Subcutaneous adipose tissue (tissue), 4 donors: Measurements from ENCODE around the gene DAB2IP. TPM values are rescaled to one million over a fixed set of nuclear protein-coding genes. Genes with fewer than 3 reads are reported as not detected.

Source experiments
- CTCF ChIP-seq: fragments of 450-650 bp; IDR thresholded peaks from one replicate; pipeline ENCODE4 v1.5.1; 2016; ENCODE audit warnings: low read depth, mild to moderate bottlenecking, control low read depth, antibody characterized with exemption, moderate library complexity
- total RNA-seq, 4 donors: library from RNA; depleted of rRNA; stranded (reverse); fragments of >200 nt; gene quantifications; one replicate each; pipeline ENCODE4 v1.1.0, GENCODE V29; 2016

DAB2IP gene
- total RNA-seq, 4 donors from 2014 or later, result 6.3 to 57.5 (median 32.8) TPM

GRCh38 chr9:121776001-121776738 lies 124.7 kb downstream of the DAB2IP start:
- TF ChIP-seq CTCF, result no peak

GRCh38 chr9:121776739-121777637 lies 125.6 kb downstream of the DAB2IP start:
- no peak for TF ChIP-seq CTCF

DNA sequence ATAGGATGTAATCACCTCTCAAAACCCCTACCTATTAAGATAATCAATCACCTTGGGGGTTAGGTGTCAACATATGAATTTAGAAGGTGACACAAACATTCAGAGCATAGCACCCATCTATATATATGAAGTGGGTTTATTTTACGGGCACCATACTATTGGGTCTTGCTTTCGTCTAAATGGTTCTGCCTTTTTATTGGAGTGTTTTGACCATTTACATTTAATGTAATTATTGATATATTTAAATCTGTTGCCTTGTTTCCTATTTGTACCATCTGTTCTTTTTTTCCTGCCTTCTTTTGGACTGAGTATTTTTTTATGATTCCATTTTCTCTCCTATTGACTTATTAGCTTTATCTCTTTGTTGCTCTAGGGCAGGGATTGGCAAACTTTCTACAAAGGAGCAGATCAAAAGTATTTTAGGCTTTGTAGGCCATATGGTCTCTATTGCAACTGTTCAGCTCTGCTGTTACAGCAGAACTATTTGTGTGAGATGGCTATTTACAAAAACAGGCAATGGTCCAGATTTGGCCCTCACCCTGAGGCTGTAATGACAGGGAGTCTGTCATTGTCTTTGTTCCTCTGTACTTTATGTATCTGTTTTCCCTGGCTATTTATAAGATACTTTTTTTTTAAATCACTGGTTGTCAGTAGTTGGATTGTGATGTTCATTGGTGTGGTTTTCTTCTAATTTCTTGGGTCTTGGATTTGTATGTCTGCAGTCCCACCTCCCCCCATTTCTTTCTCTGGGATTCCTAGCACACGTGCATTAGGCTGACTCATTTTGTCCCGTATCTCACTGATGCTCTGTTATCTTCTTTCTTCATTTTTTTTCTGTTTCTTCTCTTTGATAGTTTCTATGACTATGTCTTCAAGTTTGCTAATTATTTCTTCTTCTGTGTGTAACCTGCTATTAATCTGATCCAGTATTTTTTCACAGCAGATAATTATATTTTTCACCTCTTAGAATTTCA lies 127.1 kb downstream of the DAB2IP start:
- TF ChIP-seq CTCF, result no peak

- TF ChIP-seq CTCF, result no peak
Measured at GRCh38 chr9:121779381-121780117, 128.1 kb downstream of the DAB2IP start.

GRCh38 chr9:121780177-121781040 lies 129.0 kb downstream of the DAB2IP start:
- no peak for TF ChIP-seq CTCF

- TF ChIP-seq CTCF, result no peak
Measured at GRCh38 chr9:121781145-121781548, 129.7 kb downstream of the DAB2IP start.
